Measurements from ENCODE around the gene FAM184B.

DNA sequence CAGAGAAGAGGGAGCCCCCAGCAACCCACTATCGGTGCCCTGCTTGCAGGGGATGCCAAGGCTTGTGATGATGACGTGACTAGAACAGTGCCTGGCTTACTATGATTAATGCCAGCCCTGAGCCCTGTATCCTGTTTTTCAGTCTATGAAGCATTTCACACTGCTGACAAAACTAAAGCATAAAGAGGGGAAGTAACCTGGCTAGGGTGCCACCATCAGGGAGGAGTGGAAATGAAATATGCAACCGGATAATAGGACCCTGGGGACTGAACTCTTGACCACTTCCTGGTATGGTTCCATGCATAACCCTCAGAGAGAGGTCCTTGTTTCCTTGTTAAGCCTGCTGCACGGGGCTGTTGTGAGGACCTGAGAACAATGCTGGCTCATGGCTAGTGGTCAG is 116.7 kb downstream of the FAM184B start:
- TF ChIP-seq, protein P1, sequence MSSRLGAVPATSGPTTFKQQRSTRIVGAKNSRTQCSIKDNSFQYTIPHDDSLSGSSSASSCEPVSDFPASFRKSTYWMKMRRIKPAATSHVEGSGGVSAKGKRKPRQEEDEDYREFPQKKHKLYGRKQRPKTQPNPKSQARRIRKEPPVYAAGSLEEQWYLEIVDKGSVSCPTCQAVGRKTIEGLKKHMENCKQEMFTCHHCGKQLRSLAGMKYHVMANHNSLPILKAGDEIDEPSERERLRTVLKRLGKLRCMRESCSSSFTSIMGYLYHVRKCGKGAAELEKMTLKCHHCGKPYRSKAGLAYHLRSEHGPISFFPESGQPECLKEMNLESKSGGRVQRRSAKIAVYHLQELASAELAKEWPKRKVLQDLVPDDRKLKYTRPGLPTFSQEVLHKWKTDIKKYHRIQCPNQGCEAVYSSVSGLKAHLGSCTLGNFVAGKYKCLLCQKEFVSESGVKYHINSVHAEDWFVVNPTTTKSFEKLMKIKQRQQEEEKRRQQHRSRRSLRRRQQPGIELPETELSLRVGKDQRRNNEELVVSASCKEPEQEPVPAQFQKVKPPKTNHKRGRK (CRISPR knock-in tag; IDR thresholded peaks at IDR 0.05; ENCODE audit: borderline replicate concordance), result no peak
- no peak for TF ChIP-seq HMGA2 (CRISPR knock-in tag; IDR thresholded peaks at IDR 0.05)
- TF ChIP-seq, protein P2, sequence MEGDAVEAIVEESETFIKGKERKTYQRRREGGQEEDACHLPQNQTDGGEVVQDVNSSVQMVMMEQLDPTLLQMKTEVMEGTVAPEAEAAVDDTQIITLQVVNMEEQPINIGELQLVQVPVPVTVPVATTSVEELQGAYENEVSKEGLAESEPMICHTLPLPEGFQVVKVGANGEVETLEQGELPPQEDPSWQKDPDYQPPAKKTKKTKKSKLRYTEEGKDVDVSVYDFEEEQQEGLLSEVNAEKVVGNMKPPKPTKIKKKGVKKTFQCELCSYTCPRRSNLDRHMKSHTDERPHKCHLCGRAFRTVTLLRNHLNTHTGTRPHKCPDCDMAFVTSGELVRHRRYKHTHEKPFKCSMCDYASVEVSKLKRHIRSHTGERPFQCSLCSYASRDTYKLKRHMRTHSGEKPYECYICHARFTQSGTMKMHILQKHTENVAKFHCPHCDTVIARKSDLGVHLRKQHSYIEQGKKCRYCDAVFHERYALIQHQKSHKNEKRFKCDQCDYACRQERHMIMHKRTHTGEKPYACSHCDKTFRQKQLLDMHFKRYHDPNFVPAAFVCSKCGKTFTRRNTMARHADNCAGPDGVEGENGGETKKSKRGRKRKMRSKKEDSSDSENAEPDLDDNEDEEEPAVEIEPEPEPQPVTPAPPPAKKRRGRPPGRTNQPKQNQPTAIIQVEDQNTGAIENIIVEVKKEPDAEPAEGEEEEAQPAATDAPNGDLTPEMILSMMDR (IDR thresholded peaks at IDR 0.05), result no peak
- no peak for TF ChIP-seq NFE2L1 (CRISPR knock-in tag; IDR thresholded peaks at IDR 0.05)
- no peak for TF ChIP-seq RORB (CRISPR knock-in tag; IDR thresholded peaks at IDR 0.05)
- TF ChIP-seq, protein P3, sequence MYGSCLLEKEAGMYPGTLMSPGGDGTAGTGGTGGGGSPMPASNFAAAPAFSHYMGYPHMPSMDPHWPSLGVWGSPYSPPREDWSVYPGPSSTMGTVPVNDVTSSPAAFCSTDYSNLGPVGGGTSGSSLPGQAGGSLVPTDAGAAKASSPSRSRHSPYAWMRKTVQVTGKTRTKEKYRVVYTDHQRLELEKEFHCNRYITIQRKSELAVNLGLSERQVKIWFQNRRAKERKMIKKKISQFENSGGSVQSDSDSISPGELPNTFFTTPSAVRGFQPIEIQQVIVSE (CRISPR knock-in tag; IDR thresholded peaks at IDR 0.05; ENCODE audit: borderline replicate concordance), result no peak

All from WTC11 (cell line).